ENCODE results near the gene LYAR.

GRCh38 chr4:4338210-4339001 lies 48.5 kb upstream of the LYAR start:
- TF ChIP-seq POLR2A (IDR thresholded peaks at IDR 0.05; ENCODE audit: low read depth, low read length) (no peak), CTCF (conservative IDR thresholded peaks at IDR 0.05; ENCODE audit: low read depth, low read length) (no peak), RCOR1 (IDR thresholded peaks at IDR 0.05; ENCODE audit: insufficient replicate concordance, low read length) (no peak), MAZ (IDR thresholded peaks at IDR 0.05; ENCODE audit: borderline replicate concordance, low read depth, low read length) (no peak), BHLHE40 (IDR thresholded peaks at IDR 0.05; ENCODE audit: low read depth, low read length) (no peak), RAD21 (IDR thresholded peaks at IDR 0.05; ENCODE audit: low read length) (no peak), CEBPB (IDR thresholded peaks at IDR 0.05; ENCODE audit: low read depth, low read length) (no peak)
